DOHH2 (cell line): ENCODE measurements around the gene GRK4.
"Not testable (repeated sequence)": the region's sequence is repeated elsewhere in the genome, so short reads cannot be mapped to it uniquely, and the experiment has no call there.

ENCODE experiments used
- H3F3A ChIP-seq: fragments of 200-600 bp; sonication (generic), shearing (Covaris generic); 2 replicates; pipeline ENCODE4 v1.6.0; 2016; ENCODE audit warnings: antibody characterized with exemption, mild to moderate bottlenecking; ENCODE audit not compliant: control insufficient read depth, insufficient read depth
- H3K27ac ChIP-seq: fragments of 200-600 bp; sonication (generic); 2 replicates; pipeline ENCODE4 v1.5.1; 2014; ENCODE audit warnings: low read depth, mild to moderate bottlenecking, low read length, moderate library complexity
- H3K27me3 ChIP-seq: fragments of 200-600 bp; sonication (generic); 2 replicates; pipeline ENCODE4 v1.6.1; 2014; ENCODE audit warnings: mild to moderate bottlenecking, low read length, mixed read lengths; ENCODE audit not compliant: control insufficient read depth
- H3K36me3 ChIP-seq: fragments of 200-600 bp; sonication (generic); 2 replicates; pipeline ENCODE4 v1.6.1; 2014; ENCODE audit warnings: mild to moderate bottlenecking, low read length, moderate library complexity, mixed read lengths; ENCODE audit not compliant: control insufficient read depth
- H3K4me1 ChIP-seq: fragments of 200-600 bp; sonication (generic); 2 replicates; pipeline ENCODE4 v1.6.1; 2014; ENCODE audit warnings: mild to moderate bottlenecking, low read length, mixed read lengths; ENCODE audit not compliant: control insufficient read depth
- H3K4me2 ChIP-seq: fragments of 200-600 bp; sonication (generic); 2 replicates; pipeline ENCODE4 v1.6.0; 2014; ENCODE audit warnings: mild to moderate bottlenecking, low read length, moderate library complexity
- H3K4me3 ChIP-seq: fragments of 200-600 bp; sonication (generic); 2 replicates; pipeline ENCODE4 v1.5.1; 2014; ENCODE audit warnings: mild to moderate bottlenecking, low read length, mixed read lengths
- H3K79me2 ChIP-seq: fragments of 200-600 bp; sonication (generic); 2 replicates; pipeline ENCODE4 v1.6.1; 2014; ENCODE audit warnings: mild to moderate bottlenecking, low read length, mixed read lengths; ENCODE audit not compliant: control insufficient read depth
- H3K9me2 ChIP-seq: fragments of 200-600 bp; sonication (generic); replicated peaks from 2 replicates; pipeline ENCODE4 v1.6.1; 2014; ENCODE audit warnings: mild to moderate bottlenecking, low read length, mixed read lengths; ENCODE audit not compliant: control insufficient read depth
- H3K9me3 ChIP-seq: fragments of 200-600 bp; sonication (generic); 2 replicates; pipeline ENCODE4 v1.6.1; 2014; ENCODE audit warnings: antibody characterized with exemption, low read length, mixed read lengths; ENCODE audit not compliant: control insufficient read depth, insufficient read depth
- H4K20me1 ChIP-seq: fragments of 200-600 bp; sonication (generic); 2 replicates; pipeline ENCODE4 v1.6.0; 2014; ENCODE audit warnings: low read depth, mild to moderate bottlenecking, antibody characterized with exemption, low read length, moderate library complexity; ENCODE audit not compliant: control insufficient read depth, insufficient read depth
- EZH2phosphoT487 ChIP-seq: fragments of 200-600 bp; sonication (generic); IDR thresholded peaks from 2 replicates; pipeline ENCODE4 v1.6.1; 2017; ENCODE audit warnings: borderline replicate concordance, mild to moderate bottlenecking, antibody characterized with exemption, low read length, moderate library complexity, mixed read lengths
- TF ChIP-seq, protein P1 (sequence below): fragments of 200-600 bp; sonication (generic); IDR thresholded peaks from one replicate; pipeline ENCODE4 v1.5.1; 2014; ENCODE audit warnings: antibody characterized with exemption, mild to moderate bottlenecking, low read depth, low read length; ENCODE audit not compliant: poor library complexity, severe bottlenecking

Gene GRK4

DNA sequence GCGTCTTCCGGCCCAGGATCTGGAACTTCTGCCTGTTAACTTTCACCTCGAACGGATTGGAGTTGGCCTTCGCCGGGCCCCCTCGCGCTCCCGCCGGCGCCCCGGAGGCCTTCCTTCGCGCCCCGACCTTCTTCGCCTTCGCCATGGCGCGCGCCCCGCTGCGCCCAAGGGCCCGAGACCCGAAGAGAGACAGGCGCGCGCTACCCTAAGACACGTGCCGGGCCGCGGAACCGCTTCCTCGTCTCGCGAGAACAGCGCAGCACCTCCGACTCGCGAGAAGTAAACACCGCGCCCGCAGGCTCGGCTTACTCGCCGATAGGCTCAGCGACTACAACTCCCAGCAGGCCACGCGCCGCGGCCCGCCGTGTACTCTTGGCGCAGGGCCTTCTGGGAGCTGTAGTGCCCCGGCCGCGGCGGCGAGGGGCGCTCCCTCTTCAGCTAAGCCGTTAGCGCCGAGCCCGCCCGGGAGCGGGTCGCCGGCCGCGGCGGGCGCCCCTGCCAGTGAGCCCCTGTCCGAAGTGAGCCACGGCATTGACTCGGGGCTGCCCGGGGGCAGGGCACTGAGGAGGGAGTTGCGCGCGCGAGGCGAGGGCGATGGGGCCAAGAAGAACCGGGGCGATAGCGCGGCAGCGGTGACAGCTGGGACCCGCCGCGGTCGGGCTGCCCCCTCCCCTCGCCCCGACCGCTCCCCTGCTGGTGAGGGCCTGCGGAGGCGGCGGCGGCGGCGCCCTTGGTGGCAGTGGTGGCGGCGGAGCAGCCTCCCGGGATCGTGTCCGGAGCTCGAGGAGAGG lies at the start of gene GRK4, which contains the start of gene NOP14:
Gene GRK4, plus strand, starts transcription at position 397 of the 791 bp plus-strand sequence. CDS start 500 bp downstream, outside the sequence.
Gene NOP14, minus strand, starts transcription at position 232 of the 791 bp plus-strand sequence. Its CDS starts 87 bp downstream, at position 145.
- Histone ChIP-seq H4K20me1 (peaks cover 15% of the 10 kb centered on the region), H3K27me3 (no peaks in the 10 kb centered on the region), H3F3A (peaks cover 8% of the 10 kb centered on the region; the same call in 1 of the 2 replicates), H3K9me2 (no peaks in the 10 kb centered on the region), H3K4me2 (peak within 1 kb of the TSS; percentile 77), H3K36me3 (peaks cover 39% of the 10 kb centered on the region), H3K9me3 (no peaks in the 10 kb centered on the region), H3K4me1 (peaks cover 21% of the 10 kb centered on the region), H3K27ac (peak within 1 kb of the TSS; percentile 70), H3K4me3 (peak within 1 kb of the TSS; percentile 91), H3K79me2 (peaks cover 51% of the 10 kb centered on the region)
- TF ChIP-seq, protein P1, sequence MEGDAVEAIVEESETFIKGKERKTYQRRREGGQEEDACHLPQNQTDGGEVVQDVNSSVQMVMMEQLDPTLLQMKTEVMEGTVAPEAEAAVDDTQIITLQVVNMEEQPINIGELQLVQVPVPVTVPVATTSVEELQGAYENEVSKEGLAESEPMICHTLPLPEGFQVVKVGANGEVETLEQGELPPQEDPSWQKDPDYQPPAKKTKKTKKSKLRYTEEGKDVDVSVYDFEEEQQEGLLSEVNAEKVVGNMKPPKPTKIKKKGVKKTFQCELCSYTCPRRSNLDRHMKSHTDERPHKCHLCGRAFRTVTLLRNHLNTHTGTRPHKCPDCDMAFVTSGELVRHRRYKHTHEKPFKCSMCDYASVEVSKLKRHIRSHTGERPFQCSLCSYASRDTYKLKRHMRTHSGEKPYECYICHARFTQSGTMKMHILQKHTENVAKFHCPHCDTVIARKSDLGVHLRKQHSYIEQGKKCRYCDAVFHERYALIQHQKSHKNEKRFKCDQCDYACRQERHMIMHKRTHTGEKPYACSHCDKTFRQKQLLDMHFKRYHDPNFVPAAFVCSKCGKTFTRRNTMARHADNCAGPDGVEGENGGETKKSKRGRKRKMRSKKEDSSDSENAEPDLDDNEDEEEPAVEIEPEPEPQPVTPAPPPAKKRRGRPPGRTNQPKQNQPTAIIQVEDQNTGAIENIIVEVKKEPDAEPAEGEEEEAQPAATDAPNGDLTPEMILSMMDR = no peak
- TF ChIP-seq EZH2phosphoT487 = no peak

DNA sequence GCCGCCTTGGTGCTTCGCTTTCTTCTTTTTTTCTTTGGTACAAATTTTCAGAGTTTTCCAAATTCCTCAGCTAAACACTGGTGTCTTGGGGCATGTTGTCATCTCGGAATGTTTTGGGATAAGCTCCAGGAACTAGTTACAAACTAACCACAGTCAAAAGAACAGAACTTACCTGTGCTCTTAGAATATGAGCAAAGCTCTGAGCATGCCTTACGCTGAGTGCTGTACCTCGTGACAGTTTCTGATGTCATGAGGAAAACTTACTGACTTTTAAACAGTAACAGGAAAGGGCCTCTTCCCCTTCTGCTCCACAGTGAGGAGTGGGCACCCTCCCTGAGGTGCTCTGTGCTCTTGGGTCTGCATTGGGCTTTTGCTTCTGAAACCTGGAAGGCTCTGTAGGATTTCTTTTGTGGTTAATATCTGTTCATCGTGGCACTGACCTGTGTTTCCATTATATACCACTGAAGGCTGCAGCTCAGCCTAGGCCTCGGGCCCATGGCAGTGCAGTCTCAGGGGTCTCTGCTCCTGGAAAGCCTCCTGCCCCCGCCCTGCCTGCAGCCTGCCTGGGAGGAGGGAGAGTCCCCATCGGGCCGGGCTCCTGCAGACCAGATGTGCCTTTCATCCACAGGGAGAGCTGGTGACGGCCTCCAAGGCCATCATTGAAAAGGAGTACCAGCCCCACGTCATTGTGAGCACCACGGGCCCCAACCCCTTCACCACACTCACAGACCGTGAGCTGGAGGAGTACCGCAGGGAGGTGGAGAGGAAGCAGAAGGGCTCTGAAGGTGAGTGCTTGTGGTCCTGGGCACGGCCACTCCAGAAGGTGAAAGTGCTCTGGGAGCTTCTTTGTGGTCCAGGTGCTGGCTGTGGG lies 48.9 kb upstream of the GRK4 start:
- TF ChIP-seq, protein P1 = no peak
- no peak for TF ChIP-seq EZH2phosphoT487
- Histone ChIP-seq H3K4me3 (no peak overlapping the region), H3F3A (no peaks in the 10 kb centered on the region), H3K27ac (no peak overlapping the region), H3K9me3 (no peaks in the 10 kb centered on the region), H3K4me2 (no peak overlapping the region), H3K4me1 (peaks cover 11% of the 10 kb centered on the region), H3K36me3 (no peaks in the 10 kb centered on the region; the same call in 1 of the 2 replicates), H3K9me2 (no peaks in the 10 kb centered on the region), H3K27me3 (no peaks in the 10 kb centered on the region), H3K79me2 (no peaks in the 10 kb centered on the region), H4K20me1 (no peaks in the 10 kb centered on the region)

DNA sequence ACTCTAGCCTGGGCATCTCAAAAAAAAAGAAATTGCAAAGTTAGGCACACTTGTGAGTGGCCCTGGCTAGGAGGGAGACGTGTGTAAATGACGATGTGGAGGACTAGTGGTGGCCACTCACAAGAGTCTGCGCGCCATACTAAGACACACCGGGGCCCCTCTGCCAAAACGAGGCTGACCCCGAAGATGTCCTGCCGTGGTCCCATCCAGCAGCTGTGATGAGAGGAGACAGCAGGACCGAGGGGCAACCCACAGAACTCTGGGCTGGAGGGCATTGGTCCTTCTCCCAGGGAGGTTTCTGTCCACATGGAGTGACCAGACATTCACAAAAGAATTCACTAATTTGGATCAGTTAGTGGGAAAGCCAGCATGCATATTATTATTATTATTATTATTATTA lies 47.6 kb upstream of the GRK4 start:
- Histone ChIP-seq H3K27ac (no peak overlapping the region), H3K27me3 (no peaks in the 10 kb centered on the region), H3F3A (no peaks in the 10 kb centered on the region), H3K4me2 (no peak overlapping the region), H3K4me3 (no peak overlapping the region), H4K20me1 (no peaks in the 10 kb centered on the region), H3K9me2 (no peaks in the 10 kb centered on the region), H3K4me1 (peaks cover 11% of the 10 kb centered on the region), H3K36me3 (no peaks in the 10 kb centered on the region; the same call in 1 of the 2 replicates), H3K9me3 (no peaks in the 10 kb centered on the region), H3K79me2 (no peaks in the 10 kb centered on the region)
- TF ChIP-seq EZH2phosphoT487 = no peak
- TF ChIP-seq, protein P1 = no peak

DNA sequence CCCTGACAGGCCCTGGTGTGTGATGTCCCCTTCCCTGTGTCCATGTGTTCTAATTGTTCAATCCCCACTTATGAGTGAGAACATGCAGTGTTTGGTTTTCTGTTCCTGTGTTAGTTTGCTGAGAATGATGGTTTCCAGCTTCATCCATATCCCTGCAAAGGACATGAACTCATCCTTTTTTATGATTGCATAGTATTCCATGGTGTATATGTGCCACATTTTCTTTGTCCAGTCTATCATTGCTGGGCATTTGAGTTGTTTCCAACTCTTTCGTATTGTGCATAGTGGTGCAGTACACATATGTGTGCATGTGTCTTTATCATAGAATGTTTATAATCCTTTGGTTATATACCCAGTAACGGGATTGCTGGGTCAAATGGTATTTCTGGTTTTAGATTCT lies 46.7 kb upstream of the GRK4 start:
- not testable (repeated sequence) for H3K4me2 ChIP-seq, H4K20me1 ChIP-seq, H3K9me3 ChIP-seq, H3K4me3 ChIP-seq, H3K79me2 ChIP-seq, H3F3A ChIP-seq, H3K9me2 ChIP-seq, H3K27me3 ChIP-seq, H3K27ac ChIP-seq, H3K36me3 ChIP-seq
- peaks cover 11% of the 10 kb centered on the region for H3K4me1 ChIP-seq

DNA sequence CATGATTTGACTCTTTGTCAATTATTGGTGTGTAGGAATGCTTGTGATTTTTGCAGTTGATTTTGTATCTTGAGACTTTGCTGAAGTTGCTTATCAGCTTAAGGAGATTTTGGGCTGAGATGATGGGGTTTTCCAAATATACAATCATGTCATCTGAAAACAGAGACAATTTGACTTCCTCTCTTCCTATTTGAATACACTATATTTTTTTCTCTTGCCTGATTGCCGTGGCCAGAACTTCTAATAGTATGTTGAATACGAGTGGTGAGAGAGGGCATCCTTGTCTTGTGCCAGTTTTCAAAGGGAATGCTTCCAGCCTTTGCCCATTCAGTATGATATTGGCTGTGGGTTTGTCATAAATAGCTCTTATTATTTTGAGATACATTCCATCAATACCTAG lies 45.1 kb upstream of the GRK4 start:
- Histone ChIP-seq H3K4me1 (peaks cover 21% of the 10 kb centered on the region), H3K27ac (peak overlapping the region; percentile 9; the same call in 1 of the 2 replicates), H3K4me2 (peak overlapping the region; percentile 24; the same call in 1 of the 2 replicates)
- not testable (repeated sequence) for H3K9me3 ChIP-seq, H3K27me3 ChIP-seq, H3K79me2 ChIP-seq, H3K4me3 ChIP-seq, H3F3A ChIP-seq, H3K9me2 ChIP-seq, H3K36me3 ChIP-seq, H4K20me1 ChIP-seq
